ENCODE data around the gene HOXA3.

The HOXA3 gene

DNA sequence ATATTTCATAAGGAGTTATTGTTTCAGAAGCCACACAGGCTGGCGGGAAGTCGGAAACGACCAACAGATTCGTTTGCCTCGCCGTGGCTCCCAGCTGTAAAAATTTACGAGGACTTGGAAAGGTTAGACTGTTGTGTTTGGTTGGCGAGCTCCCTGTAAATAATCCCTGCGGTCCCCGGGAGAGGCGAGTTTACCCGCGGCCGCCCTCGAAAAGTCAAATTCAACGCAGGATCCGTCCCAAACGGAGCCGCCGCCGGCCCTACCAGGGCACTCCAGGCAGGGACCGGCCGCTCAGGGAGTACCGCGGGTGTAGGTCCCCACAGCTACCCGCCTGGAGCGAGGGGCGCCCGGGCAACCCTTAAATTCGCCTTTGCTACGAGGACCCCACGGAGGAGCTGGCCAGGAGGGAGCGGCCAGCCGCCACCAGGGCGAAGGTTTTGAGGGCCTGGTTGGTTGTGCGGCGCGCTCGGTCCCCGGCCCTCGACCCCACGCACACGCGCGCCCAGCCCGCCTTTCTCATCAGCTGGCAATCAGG is 13.7 kb upstream of the HOXA3 start:
- no peak for DNase-seq

DNA sequence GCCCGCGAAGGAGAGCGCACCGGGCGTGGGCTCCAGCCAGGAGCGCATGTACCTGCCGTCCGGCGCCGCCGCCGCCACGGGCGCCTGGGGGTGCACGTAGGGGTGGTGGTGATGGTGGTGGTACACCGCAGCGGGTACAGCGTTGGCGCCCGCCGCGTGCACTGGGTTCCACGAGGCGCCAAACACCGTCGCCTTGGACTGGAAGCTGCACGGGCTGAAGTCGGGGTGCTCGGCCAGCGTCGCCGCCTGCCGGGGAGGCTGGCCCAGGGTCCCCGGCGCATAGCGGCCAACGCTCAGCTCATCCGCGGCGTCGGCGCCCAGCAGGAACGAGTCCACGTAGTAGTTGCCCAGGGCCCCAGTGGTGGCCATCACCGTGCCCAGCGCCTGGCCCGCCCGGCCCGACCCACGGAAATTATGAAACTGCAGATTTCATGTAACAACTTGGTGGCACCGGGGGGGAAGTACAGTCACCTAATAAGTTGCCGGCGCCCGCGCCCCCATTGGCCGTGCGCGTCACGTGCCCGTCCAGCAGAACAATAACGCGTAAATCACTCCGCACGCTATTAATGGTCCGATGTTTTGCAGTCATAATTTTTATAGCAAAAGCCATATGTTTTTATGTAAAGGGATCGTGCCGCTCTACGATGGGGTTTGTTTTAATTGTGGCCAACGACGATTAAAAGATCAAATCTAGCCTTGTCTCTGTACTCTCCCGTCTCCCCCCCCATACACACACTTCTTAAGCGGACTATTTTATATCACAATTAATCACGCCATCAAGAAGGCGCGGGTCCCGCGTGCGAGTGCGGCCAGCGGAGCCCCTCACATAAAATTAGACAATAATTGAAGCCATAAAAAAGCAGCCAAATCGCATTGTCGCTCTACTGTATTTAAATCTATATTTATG is 13.0 kb upstream of the HOXA3 start, which contains the start of gene HOXA9:
TSS of gene HOXA9 (minus strand) at position 449 of the 907 bp plus-strand sequence. CDS start at position 369, 80 bp downstream.
- DNase-seq = no peak

DNA sequence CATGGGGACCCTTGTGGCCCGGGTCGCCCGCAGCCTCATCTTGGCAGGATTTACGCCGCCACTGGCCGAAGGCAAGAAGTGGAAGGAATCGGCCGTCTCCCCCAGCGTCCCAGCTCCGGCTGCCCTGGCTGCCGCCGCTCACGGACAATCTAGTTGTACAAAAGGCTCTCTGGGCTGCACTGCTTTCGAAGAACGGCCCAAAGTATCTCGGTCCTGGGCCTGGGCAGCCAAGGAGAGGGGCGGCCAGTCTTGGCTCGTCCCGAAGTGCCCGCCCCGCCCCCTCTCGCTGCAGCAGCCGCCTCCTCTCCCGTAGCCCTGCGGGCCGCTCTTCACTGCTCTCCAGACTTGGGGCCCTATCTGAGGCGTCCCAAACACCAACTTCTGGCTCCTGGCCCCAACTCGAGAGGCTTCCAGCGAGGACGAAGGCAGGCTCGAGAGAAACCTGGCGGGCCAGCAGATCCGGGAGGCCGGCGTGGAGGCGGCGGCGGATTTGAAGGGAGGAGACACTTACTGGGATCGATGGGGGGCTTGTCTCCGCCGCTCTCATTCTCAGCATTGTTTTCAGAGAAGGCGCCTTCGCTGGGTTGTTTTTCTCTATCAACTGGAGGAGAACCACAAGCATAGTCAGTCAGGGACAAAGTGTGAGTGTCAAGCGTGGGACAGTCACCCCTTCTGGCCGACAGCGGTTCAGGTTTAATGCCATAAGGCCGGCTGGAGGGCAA is 12.1 kb upstream of the HOXA3 start:
- no peak for DNase-seq

DNA sequence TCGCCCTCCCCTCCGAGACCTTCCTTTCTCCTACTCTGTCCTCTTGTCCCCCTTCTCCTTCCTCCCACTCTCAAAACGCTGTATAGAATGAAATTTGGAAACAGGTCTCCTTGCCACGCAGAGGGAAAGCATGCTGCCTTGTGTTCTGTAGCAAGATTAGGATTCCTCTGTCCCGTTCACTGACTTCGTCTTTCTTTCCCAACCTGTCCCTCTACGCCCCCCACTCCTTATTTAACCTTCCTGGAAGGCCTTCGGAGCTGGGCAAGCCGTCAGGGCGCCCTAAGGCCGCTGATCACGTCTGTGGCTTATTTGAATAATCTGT is 11.6 kb upstream of the HOXA3 start:
- DNase-seq = no peak

DNA sequence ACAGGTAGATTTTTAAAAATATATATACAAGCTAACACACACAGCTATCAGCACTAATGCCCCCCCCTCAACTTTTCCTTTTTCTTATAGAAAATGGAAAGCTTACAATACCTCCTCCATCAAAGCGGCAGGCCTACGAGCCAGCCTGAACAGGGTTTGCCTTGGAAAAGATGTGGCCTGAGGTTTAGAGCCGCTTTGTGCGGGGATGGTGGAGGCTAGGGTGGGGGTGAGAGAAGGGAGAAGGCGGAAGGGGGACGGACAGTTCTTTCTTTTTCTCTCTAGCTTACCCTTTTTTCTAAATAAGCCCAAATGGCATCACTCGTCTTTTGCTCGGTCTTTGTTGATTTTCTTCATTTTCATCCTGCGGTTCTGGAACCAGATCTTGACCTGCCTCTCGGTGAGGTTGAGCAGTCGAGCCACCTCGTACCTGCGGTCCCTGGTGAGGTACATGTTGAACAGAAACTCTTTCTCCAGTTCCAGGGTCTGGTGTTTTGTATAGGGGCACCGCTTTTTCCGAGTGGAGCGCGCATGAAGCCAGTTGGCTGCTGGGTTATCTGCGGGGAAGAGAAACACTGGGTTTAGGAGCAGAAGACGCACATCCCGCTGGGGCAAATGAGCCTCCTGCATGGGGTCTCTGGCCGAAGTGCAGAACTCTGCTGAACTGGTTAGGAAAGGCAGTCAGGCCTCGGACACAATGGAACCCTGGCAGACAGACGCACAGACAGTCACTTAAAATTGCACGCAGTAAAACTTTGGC is 11.1 kb upstream of the HOXA3 start:
- no peak for DNase-seq

DNA sequence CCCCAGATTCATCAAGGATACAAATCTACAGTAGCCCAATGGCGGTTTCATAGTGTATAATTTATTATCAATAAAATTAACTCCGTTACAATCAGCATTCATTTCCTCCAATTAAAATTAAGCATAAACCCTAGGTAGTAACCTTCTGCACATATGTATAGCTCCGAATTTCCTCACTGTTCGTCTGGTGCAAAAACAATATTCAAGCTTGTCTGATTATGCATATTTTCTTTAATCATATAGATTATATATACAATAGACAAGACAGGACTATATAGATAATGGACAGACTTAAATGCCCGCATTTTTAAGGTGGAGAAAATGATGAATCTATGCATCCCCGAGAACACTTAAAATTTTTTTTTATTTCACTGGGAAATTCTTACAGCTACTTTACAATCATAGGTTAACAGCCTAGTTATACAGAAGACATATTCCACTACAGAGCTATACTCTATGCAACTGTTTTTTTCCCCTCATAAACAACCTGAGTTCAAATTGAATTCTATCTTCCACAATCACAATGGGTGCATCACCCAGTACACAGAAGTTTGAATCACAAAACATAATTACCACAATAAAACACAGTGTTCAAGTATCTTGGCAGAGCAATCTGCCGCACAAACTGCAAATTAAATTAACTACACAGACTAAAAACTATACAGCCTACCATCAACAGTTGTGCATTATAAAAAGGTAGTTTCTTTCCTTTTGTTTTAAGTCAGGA is 10.3 kb upstream of the HOXA3 start:
- no peak for DNase-seq

DNA sequence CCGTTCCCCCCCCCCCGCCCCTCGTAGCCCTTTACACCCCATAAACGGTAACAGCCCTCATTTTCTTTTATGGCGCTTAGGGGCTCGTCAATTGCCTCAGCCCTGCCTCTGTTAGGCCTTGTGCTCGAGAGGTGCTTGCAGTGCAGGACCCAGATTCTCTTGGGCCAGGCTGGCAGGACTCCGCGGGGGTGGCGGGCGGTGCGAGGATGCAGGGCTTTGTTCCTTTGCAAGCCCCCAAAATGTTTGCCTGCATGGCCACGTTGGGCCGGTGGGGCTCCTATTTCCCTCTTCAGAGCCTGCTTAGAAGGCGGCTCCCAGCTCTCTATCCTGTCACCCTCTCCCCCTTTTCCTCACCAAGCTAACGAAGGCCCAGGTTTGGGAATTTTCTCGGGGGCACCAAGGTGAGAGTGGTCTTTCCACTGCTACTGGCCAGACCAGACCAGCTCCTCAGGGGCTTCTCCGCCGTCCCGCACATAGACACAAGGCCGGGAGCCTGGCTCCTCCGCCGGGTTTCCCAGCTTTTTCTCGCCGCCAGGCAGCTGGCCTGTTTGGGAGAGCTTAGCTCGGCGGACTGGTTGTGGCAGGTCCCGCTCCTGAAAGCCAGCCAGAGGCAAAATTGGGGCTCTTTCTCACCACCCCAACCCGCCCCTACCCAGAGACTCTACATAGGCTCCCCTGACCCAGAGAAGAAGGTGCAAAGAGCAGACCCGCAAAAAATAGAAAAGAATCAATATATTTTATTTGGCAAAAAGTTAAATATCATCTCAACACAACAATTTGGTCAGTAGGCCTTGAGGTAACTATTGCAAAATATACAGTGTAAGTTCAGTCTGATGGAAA is 9.6 kb upstream of the HOXA3 start:
- DNase-seq = no peak

DNA sequence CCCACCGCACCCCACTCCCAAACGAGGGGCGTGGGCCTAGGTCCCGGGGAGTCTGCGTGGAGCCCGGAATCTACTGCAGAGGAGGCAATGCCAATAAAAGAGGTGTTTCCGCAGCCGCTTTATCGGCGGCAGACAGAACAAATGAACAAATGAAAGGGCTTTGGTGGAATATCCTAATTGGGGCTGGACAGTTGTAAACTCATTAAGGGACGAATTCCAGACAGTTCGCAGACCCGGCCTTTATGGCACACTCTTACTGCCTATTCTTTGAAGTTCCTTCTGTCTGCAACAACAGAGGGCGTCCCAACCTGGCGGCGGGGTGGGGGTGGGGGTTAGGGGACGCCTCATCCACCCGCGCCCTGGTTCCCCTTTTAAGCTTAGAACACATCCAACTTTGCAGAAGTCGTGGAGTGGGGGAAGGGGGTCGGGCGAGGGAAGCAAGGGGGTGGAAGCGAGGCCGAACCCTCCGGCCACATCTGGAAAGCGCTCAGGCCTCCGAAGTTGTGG is 8.9 kb upstream of the HOXA3 start:
- DNase-seq = no peak

DNA sequence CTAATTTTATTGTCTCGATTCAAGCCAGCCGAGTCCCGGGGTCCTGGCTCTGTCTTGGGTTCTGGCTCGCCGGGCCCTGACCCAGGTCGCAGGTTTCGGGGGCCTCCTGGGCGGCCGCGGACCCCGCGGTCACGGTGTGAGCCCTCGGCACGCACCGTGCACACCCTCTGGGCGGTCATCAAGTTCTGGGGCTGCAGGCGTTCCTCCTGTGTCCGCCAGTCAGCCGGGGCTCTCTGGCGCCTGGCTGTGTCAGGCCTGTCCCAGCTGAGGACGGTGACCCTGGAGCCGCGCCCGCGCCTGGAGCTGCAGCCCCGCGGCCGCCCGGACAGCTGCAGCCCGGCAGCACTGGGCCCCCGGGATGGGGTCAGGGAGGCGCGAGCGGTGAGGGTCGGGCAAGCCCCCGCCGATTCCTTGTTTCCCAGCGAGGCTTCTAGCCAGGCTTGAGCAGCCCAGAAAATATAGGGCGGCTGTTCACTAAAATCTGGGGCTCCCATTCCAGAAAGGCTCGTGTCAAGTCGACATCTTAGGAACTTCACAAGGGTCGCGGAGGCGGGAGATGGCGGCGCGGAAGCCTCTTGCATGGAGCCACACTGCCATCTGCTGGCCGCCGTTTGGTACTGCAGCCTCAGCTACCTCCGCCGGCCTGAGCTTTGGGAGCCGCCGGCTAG is 8.3 kb upstream of the HOXA3 start:
- peak; percentile 68 to 83 (median 76) for DNase-seq

DNA sequence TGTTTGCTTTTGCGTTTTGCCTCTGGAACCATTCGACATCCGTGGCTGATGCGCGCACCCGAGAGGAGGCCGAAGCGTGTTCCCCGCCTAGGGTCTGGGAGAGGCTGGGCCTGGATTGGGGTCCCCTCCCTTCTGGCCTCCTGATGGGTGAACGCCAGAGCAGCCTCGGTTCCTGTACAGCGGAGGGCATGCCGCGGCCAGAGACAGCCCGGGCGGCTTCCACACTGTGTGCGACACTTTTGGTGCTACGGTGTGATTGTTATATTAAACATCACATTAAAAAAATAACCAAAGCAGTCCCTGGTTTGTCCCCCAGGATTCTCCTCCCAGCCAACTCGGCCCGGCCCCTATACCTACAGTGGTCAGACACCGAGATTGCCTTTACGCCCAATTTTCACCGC is 7.8 kb upstream of the HOXA3 start:
- no peak for DNase-seq

DNA sequence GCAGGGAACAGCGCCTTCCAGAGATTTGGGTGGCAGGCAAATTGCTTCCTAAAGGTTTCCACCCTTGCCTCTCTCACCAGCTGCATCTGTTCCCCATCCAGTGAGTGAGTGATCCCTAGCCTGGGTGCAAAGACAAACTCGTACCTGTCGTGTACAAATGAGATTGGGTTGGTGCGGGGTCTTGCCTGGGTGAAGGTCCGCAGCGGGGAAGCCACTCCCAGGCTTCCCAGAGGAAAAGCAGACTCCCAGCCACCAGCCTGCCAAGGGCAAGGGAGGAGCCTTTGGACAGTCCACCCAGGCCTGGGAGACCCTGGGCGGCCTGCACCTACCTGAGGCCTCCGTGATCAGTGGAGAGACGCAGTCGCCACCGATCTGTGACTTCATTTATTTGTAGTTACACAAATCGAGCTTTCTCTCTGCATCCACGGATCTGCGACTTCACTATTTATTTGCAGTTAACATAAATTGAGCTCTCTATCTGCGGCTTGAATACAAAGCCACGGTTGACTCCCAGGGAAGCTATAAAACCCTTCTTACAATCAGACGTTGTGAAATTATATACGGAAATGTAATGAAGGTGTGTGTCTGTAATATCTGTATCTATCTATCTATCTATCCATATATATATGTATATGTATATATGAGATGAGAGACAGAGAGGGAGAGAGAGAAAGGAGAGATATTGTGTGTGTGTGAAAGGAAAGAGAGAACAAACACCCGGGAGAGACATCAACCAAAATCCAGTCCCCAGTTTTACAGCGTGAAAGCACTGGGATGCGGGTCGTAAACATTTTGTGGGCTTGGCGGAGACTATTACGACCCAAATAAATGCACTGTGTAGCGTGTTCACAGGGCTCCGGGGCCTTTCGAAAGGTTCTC is 7.1 kb upstream of the HOXA3 start:
- DNase-seq = no peak

DNA sequence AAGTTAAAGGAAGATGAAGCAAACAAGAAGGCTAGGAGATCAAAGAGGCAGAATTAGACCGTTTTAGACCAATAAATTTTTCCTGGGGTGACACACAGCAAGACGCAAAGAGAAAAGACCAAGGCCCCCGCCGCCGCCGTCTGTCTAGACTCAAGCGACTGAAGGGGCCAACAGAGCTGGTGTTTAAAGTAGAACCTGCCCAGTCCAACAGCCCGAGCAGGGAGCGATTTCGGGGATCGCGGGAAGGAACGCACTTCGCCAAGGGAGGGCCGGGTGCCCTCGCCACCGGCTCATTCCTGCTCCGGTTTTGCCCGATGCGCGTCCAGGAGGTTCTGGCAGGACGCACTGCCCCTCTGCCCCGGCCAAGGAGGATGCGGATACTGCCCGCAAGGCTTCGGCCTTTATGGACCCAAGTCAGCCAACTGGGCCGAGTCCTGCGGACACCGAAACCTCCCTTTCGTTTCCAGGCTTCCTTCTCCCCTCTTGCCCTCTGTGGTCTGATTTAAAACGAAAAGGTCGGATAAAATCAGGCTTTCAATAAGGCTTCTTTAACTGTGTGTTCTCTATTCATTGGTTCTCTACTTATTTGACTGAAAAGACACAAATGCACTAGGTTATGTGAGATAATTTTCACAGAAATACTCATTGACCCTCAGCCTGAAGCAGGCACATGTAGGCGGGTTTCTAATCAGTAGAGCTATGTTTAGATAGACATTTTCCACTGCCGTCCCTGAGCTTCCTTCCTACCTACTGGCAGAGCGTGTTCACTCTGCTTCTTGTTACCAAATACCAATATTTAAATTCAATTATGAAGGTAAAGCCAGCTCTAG is 6.3 kb upstream of the HOXA3 start:
- DNase-seq = no peak

DNA sequence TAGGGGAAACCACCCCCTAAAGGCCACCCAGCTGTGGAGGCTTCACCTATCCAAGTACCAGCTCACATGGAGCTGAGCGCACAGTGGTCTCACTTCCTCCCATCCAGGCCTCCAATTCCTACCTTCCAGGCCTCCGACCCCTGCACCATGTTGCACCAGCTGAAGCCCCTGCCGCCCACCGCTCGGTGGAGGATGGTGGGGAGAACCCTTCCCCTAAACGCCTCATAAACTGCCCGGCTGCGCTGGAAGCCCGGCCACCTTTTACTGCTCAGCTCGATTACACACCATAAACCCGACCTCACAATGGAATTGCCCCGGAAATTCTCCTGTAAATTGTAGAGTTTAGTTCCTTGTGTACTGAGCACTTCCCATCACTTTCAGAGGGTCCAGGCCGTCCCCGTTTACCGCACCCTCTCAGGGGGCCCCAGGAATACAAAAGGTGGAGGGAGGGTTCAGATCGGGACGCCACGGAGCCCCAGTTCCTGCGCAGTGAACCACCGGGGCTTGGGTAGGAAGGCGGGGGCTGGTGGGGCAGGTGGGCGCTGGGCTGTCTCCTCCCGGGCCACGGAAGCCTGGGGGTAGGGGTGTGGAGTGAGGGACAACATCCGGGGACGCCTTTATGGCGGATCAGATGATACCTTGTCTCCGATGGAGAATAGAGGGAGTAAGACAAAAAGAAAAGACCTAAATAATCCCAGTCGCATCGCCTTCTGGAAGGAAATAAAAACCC is 5.5 kb upstream of the HOXA3 start:
- DNase-seq = no peak

DNA sequence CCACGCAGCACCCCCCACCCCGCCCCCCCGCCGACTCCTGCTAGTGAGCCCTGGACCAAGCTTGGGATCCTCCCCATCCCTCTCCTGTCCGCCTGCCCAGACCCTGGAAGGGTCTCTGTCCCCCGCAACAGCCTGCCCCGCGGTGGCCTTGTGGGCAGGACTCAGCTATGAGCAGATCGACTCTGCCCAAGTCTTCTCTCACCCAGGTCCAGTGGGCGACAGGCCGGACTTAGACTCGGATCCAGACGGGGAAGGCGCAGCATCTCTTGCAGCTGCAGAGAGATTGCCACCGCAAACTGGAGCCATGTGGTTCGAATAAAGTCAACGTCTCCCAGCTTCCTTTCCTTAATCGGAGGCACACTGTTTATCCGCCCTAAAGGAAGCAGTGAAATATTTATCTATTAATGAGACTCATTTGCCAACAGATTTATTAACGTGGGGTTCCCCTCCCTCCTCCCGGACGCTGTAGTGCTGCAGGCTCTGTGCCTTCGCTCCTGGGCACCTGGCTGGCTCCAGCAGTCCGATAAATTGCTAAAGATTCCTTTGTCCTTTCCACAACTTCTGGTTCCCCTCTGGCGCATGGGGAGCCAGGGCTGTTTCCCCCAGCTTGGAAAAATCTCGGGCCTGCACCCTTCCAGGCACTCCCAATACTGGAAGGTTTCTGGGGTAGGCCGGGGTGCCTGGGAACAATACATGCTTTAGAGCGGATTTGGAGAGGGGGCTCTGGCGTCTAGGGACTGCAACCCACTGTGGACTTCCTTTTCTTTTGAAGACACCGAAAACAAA is 4.7 kb upstream of the HOXA3 start:
- no peak for DNase-seq

DNA sequence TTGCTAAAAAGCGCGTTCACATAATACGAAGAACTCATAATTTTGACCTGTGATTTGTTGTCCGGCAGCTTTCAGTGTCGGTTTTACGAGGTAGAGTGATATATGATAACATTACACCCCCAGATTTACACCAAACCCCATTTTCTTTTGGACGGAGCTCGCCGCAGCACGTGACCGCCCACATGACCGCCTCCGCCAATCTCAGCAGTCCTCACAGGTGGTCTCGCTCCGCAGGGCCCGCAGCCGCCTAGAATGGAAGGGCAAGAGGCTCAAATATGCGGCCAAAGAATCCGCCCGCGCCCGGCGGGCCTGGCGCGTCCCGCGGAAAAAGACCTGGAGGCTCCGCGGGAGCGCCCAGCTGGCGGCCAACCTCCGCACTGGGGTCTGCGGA is 4.1 kb upstream of the HOXA3 start, which contains the start of gene HOXA7:
TSS of gene HOXA7 (minus strand) at position 168 of the 391 bp plus-strand sequence. CDS start at position 38, 130 bp downstream.
- DNase-seq = no peak

DNA sequence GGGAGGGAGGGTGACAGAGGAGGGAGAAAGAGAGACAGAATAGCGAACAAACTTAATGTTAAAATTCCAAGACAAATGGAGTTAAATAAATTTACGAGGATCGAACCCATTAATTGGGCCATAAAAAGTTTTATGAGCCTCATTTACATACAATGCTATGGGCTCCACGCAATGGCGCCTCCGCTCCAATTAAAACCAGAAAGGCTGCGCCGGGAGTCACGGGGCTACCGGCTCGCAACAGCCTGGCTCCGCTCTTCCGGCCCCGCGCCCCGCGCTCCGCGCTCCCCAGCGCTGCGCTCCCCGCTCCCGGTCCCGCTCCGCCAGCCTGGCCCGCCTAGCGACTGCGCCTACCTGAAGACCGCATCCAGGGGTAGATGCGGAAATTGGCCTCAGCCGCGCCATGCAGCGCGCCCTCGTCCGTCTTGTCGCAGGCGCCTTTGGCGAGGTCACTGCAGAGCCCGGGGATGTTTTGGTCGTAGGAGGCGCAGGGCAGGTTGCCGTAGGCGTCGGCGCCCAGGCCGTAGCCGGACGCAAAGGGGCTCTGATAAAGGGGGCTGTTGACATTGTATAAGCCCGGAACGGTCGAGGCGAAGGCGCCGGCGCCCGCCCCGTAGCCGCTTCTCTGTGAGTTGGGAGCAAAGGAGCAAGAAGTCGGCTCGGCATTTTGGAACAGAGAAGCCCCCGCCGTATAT is 3.6 kb upstream of the HOXA3 start:
- DNase-seq = no peak

All from T-helper 1 cell (primary cell).